Activated CD8-positive, alpha-beta T cell treated with anti-CD3 and anti-CD28 coated beads, Interleukin-2, amount 10 ng/mL, durations not matched to agents 7 days and 5 days (primary cell): ENCODE data around the gene ARHGEF26. TPM values are rescaled to one million over a fixed set of nuclear protein-coding genes. Genes with fewer than 3 reads are reported as not detected.

Experiments used
- ATAC-seq: fragments of 150-1000 bp; cut with Tn5 transposase; one replicate; pipeline ENCODE4 v1.10.0; 2021; ENCODE audit warnings: moderate library complexity
- CTCF ChIA-PET: fragments of 350-600 bp; sonication (Branson Sonifier 250); formaldehyde crosslinking; loops from one replicate; lab custom pipeline; 2021; ENCODE audit warnings: antibody characterized with exemption; lab: Charles Lee
- POLR2A ChIA-PET: fragments of 350-600 bp; sonication (Branson Sonifier 250); formaldehyde crosslinking; loops from one replicate; lab custom pipeline; 2021; ENCODE audit warnings: antibody characterized with exemption; lab: Charles Lee
- DNase-seq: peaks from one replicate; pipeline ENCODE4 v3.0.0-alpha.2; 2020
- H3K27ac Mint-ChIP-seq: one replicate; pipeline ENCODE4 v1.8.0; 2021; ENCODE audit warnings: mild to moderate bottlenecking, mixed read lengths
- H3K27me3 Mint-ChIP-seq: one replicate; pipeline ENCODE4 v1.8.0; 2021; ENCODE audit warnings: low read depth, mixed read lengths
- H3K36me3 Mint-ChIP-seq: one replicate; pipeline ENCODE4 v1.8.0; 2021; ENCODE audit warnings: low read depth, mixed read lengths
- H3K4me1 Mint-ChIP-seq: one replicate; pipeline ENCODE4 v1.8.0; 2021; ENCODE audit warnings: low read depth, mixed read lengths
- H3K4me3 Mint-ChIP-seq: one replicate; pipeline ENCODE4 v1.8.0; 2021; ENCODE audit warnings: mild to moderate bottlenecking, mixed read lengths
- H3K9me3 Mint-ChIP-seq: one replicate; pipeline ENCODE4 v1.8.0; 2022; ENCODE audit warnings: mixed read lengths; ENCODE audit not compliant: insufficient read depth
- total RNA-seq, 2 experiments: library from RNA; stranded (reverse); gene quantifications; one replicate each; pipeline ENCODE4 v1.2.3, GENCODE V29; 2021

Gene ARHGEF26
- total RNA-seq, 2 experiments from 2014 or later: 0.08 TPM; not detected in 1

GRCh38 chr3:154168998-154169795, 48.0 kb downstream of the ARHGEF26 start:
- H3K4me1 Mint-ChIP-seq: no peaks in the 10 kb centered on the region
- CTCF ChIA-PET: no interaction called here
- H3K27ac Mint-ChIP-seq: no peak overlapping the region
- no peaks in the 10 kb centered on the region for H3K9me3 Mint-ChIP-seq
- POLR2A ChIA-PET: no interaction called here
- H3K36me3 Mint-ChIP-seq: no peaks in the 10 kb centered on the region
- DNase-seq: no peak
- ATAC-seq: no peak
- peaks cover 3% of the 10 kb centered on the region for H3K27me3 Mint-ChIP-seq
- H3K4me3 Mint-ChIP-seq: no peak overlapping the region

GRCh38 chr3:154169796-154170110, 48.6 kb downstream of the ARHGEF26 start:
- Mint-ChIP-seq H3K4me1 (no peaks in the 10 kb centered on the region), H3K4me3 (no peak overlapping the region), H3K27me3 (peaks cover 5% of the 10 kb centered on the region), H3K9me3 (no peaks in the 10 kb centered on the region), H3K36me3 (no peaks in the 10 kb centered on the region), H3K27ac (no peak overlapping the region)
- ChIA-PET CTCF (no interaction called here), POLR2A (no interaction called here)
- ATAC-seq: no peak
- no peak for DNase-seq

DNA sequence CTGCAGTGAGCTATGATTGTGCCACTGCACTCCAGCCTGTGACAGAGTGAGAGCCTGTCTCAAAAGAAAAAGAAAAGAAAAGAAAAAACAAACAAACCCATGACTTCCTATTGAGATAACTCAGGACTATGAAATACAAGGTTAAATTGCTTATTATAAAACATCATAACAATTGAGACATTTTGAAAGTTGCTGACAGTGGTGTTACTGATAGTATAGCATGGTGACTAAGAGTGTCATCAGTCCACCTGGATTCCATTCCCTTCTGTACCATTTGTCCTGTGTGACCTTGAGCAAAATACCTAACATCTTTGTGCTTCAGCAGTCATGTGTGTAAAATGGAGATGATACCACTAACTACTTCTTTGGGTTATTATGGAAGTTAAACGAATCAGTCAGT, 49.1 kb downstream of the ARHGEF26 start:
- Mint-ChIP-seq H3K27ac (no peak overlapping the region), H3K27me3 (peaks cover 5% of the 10 kb centered on the region), H3K36me3 (no peaks in the 10 kb centered on the region), H3K4me1 (no peaks in the 10 kb centered on the region), H3K9me3 (no peaks in the 10 kb centered on the region), H3K4me3 (no peak overlapping the region)
- DNase-seq (no peak), ATAC-seq (no peak)
- CTCF ChIA-PET: no interaction called here
- POLR2A ChIA-PET: no interaction called here

GRCh38 chr3:154175041-154175440, 53.9 kb downstream of the ARHGEF26 start:
- H3K9me3 Mint-ChIP-seq: no peaks in the 10 kb centered on the region
- H3K27me3 Mint-ChIP-seq: peaks cover 5% of the 10 kb centered on the region
- H3K4me1 Mint-ChIP-seq: no peaks in the 10 kb centered on the region
- H3K27ac Mint-ChIP-seq: no peak overlapping the region
- ATAC-seq (no peak), DNase-seq (no peak)
- CTCF ChIA-PET: no interaction called here
- H3K4me3 Mint-ChIP-seq: no peak overlapping the region
- H3K36me3 Mint-ChIP-seq: no peaks in the 10 kb centered on the region
- POLR2A ChIA-PET: no interaction called here

DNA sequence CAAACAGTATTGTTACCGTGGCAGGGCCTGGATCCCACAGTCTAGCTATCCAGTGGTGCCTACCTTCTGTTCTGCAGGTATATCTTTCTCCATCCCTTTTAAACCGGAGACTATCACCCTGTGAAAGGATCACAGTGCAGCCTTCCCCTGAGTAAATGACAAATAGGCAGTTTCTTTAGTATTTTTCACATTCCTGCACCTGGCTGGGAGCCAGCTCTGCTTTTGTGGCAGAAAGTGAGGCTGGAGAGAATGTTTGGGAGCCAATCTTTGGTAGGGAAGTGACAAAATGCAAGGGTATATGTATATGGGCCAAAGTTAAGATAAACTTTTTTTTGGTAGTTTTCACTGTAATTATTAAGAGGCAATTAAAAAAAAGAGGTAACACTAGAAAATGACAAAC, 54.8 kb downstream of the ARHGEF26 start:
- no peaks in the 10 kb centered on the region for H3K9me3 Mint-ChIP-seq
- H3K27ac Mint-ChIP-seq: no peak overlapping the region
- H3K27me3 Mint-ChIP-seq: peaks cover 5% of the 10 kb centered on the region
- ATAC-seq (no peak), DNase-seq (no peak)
- H3K36me3 Mint-ChIP-seq: no peaks in the 10 kb centered on the region
- H3K4me3 Mint-ChIP-seq: no peak overlapping the region
- ChIA-PET POLR2A (no interaction called here), CTCF (no interaction called here)
- no peaks in the 10 kb centered on the region for H3K4me1 Mint-ChIP-seq

DNA sequence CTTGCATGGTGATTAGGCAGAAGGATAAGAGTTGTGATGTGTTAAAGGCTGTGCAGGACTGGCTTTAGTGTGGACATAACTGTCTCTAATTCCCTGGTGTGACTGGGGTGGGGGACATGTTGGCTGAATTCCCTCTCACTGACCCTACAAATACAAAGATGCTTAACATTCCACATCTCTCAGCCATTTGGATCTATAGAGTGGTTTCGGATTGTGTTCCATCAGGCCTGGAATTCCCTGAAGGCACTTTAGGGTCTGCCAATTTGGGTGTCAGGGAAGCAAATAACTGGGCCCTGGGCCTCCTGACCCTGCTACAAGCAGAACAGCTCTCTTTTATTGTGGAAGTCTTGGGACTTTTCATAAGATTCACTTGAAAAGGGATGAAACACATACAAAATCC, 56.2 kb downstream of the ARHGEF26 start:
- no peak overlapping the region for H3K27ac Mint-ChIP-seq
- H3K27me3 Mint-ChIP-seq: peaks cover 2% of the 10 kb centered on the region
- CTCF ChIA-PET: no interaction called here
- H3K4me1 Mint-ChIP-seq: no peaks in the 10 kb centered on the region
- ATAC-seq: no peak
- H3K9me3 Mint-ChIP-seq: no peaks in the 10 kb centered on the region
- no peaks in the 10 kb centered on the region for H3K36me3 Mint-ChIP-seq
- POLR2A ChIA-PET: no interaction called here
- no peak for DNase-seq
- H3K4me3 Mint-ChIP-seq: no peak overlapping the region

GRCh38 chr3:154178172-154178571, 57.0 kb downstream of the ARHGEF26 start:
- Mint-ChIP-seq H3K4me3 (no peak overlapping the region), H3K9me3 (no peaks in the 10 kb centered on the region), H3K36me3 (no peaks in the 10 kb centered on the region), H3K27me3 (peaks cover 2% of the 10 kb centered on the region), H3K27ac (no peak overlapping the region), H3K4me1 (no peaks in the 10 kb centered on the region)
- POLR2A ChIA-PET: no interaction called here
- CTCF ChIA-PET: no interaction called here
- no peak for ATAC-seq
- no peak for DNase-seq

DNA sequence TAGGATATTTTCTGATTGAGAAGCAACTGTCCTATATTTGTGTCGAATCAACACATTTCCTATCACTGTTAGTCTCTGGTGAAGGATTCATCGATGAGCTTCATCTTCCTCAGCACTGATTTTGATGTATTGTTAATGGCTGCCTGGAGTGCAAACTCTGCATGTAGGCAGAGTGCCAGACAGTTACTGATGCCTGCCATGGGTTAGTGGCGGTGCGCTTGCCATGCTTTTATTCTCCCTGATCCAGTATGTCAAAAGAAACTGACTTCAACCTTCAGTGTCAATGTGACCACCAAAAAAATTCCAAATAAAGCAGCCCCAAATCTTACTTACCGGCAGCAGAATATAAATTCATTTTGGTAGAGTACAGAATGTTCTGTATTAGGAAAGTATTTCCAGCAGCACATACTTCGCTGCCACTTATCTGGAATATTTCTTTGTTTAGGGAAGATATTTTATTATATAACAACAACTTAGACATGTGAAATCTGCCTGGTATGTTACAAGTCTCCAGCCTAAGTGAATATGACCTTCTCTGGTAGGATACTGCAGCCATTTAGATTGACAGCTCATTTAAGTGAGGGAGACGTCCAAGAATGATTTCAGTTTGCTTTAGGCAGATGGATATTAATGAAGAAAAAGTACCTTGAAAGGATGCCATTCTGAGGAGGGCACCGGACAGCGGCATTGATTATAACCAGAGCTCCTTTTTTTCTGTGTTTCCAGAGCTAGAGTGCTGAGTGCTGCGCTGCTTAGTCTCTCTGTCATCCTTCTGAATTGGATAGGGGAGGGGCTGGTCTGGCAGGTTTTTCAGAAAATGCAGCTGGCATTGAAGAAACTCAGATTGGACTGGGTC, 59.9 kb downstream of the ARHGEF26 start:
- Mint-ChIP-seq H3K27ac (no peak overlapping the region), H3K27me3 (no peaks in the 10 kb centered on the region), H3K9me3 (no peaks in the 10 kb centered on the region), H3K36me3 (no peaks in the 10 kb centered on the region), H3K4me1 (no peaks in the 10 kb centered on the region), H3K4me3 (no peak overlapping the region)
- ChIA-PET POLR2A (no interaction called here), CTCF (no interaction called here)
- no peak for DNase-seq
- no peak for ATAC-seq

DNA sequence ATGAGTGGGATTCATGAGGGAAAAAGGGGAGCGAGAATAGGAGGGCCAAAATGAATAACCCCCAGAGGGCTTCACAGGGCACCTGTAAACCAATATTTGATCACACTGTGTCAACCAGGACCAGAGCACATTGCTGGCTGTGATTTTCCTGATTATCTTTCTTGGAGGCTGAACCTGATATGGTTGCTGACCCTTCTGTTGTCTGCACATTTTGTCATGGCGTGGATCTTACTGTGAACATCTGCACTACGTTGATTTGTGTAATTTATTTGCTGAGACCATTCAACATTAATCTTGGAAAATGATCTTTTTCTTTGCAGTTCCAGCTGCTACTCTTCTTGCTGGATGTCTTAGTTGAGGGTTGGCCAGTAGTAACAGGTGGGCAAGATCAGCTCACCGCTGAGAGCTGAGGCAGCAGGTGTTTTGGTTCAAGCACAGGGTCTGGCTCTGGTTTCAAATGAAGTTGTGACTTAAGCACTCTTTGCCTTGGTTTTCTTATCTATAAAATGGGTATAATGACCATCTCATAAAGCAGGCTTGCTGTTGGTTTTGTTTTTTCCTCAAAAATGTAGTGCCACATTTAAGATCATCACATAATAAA, 61.2 kb downstream of the ARHGEF26 start:
- CTCF ChIA-PET: interaction anchor here (0.6 kb wide), 1 partner anchor 13 kb away, joined by 3 read pairs; no protein-coding TSS in a partner anchor
- no peaks in the 10 kb centered on the region for H3K36me3 Mint-ChIP-seq
- POLR2A ChIA-PET: no interaction called here
- no peak overlapping the region for H3K4me3 Mint-ChIP-seq
- no peak overlapping the region for H3K27ac Mint-ChIP-seq
- no peaks in the 10 kb centered on the region for H3K27me3 Mint-ChIP-seq
- ATAC-seq: no peak
- no peaks in the 10 kb centered on the region for H3K4me1 Mint-ChIP-seq
- no peaks in the 10 kb centered on the region for H3K9me3 Mint-ChIP-seq
- DNase-seq: no peak

- no peaks in the 10 kb centered on the region for H3K4me1 Mint-ChIP-seq
- no peaks in the 10 kb centered on the region for H3K36me3 Mint-ChIP-seq
- ATAC-seq (no peak), DNase-seq (no peak)
- CTCF ChIA-PET: interaction anchor here (0.6 kb wide), 1 partner anchor 12 kb away, joined by 3 read pairs; no protein-coding TSS in a partner anchor
- no peaks in the 10 kb centered on the region for H3K27me3 Mint-ChIP-seq
- no peak overlapping the region for H3K27ac Mint-ChIP-seq
- H3K9me3 Mint-ChIP-seq: no peaks in the 10 kb centered on the region
- POLR2A ChIA-PET: no interaction called here
- H3K4me3 Mint-ChIP-seq: no peak overlapping the region
Measured at GRCh38 chr3:154182975-154183374, 61.8 kb downstream of the ARHGEF26 start.

GRCh38 chr3:154184582-154184981, 63.4 kb downstream of the ARHGEF26 start:
- no peaks in the 10 kb centered on the region for H3K4me1 Mint-ChIP-seq
- no peak for ATAC-seq
- H3K27ac Mint-ChIP-seq: no peak overlapping the region
- H3K9me3 Mint-ChIP-seq: no peaks in the 10 kb centered on the region
- ChIA-PET CTCF (no interaction called here), POLR2A (no interaction called here)
- H3K4me3 Mint-ChIP-seq: no peak overlapping the region
- no peaks in the 10 kb centered on the region for H3K27me3 Mint-ChIP-seq
- no peaks in the 10 kb centered on the region for H3K36me3 Mint-ChIP-seq
- DNase-seq: no peak

GRCh38 chr3:154188437-154188836, 67.2 kb downstream of the ARHGEF26 start:
- Mint-ChIP-seq H3K4me3 (no peak overlapping the region), H3K27me3 (peaks cover 3% of the 10 kb centered on the region), H3K27ac (no peak overlapping the region), H3K4me1 (no peaks in the 10 kb centered on the region), H3K9me3 (no peaks in the 10 kb centered on the region), H3K36me3 (no peaks in the 10 kb centered on the region)
- ChIA-PET CTCF (no interaction called here), POLR2A (no interaction called here)
- DNase-seq (no peak), ATAC-seq (no peak)
